Pancreas (tissue), 10 donors: ENCODE data around the gene ZSWIM6. TPM values are rescaled to one million over a fixed set of nuclear protein-coding genes. Genes with fewer than 3 reads are reported as not detected.

ENCODE experiments used
- ATAC-seq, 4 donors: fragments of 200-7000 bp; cut with Tn5 transposase; one replicate each; pipeline versions ENCODE4 v1.8.0 to v1.9.1; 2020; ENCODE audit warnings: mild to moderate bottlenecking in 4 of 4, moderate library complexity in 4 of 4
- DNase-seq, 6 donors: peaks; one replicate each; pipeline ENCODE4 v3.0.0-alpha.2; 2020
- FAIRE-seq: peaks from 2 replicates; lab custom pipeline; 2012; peaks lifted over from hg19 to GRCh38; lab: Jason Lieb, UNC
- H3K27ac ChIP-seq, 4 donors: fragments of 200-600 bp; sonication (generic); 1 replicate in 3 of 4; 2 replicates in 1 of 4; pipeline versions ENCODE4 v1.5.0 to v1.8.0; 2020
- H3K27me3 ChIP-seq, 4 donors: fragments of 200-600 bp; one replicate each; pipeline ENCODE4 v1.8.0; 2021
- H3K36me3 ChIP-seq, 3 donors: fragments of 200-600 bp; sonication (generic) in 1 of 3; one replicate each; pipeline versions ENCODE4 v1.5.0 to v1.8.0; 2020 to 2021
- H3K4me1 ChIP-seq, 3 donors: fragments of 200-600 bp; one replicate each; pipeline ENCODE4 v1.8.0; 2021
- H3K4me3 ChIP-seq, 4 donors: fragments of 200-600 bp; sonication (generic) in 2 of 4; one replicate each; pipeline versions ENCODE4 v1.5.0 to v1.8.0; 2020 to 2021
- H3K9me3 ChIP-seq, 4 donors: fragments of 200-600 bp; one replicate each; pipeline ENCODE4 v1.8.0; 2021
- WGBS, 2 donors: extraction: QIAGEN DNeasy Blood & Tissue Kit; methylation state at CpG; one replicate each; pipeline ENCODE4 v1.1.7; 2013; 5-methylcytosine and 5-hydroxymethylcytosine counted together
- intact Hi-C, 3 donors: fragments of 100-400 bp; cut with DNase I; formaldehyde crosslinking; loops; one replicate each; pipeline versions ENCODE4 v1.11.1 to v1.14.2; 2022
- polyA plus RNA-seq, 2 donors: library from polyadenylated mRNA; stranded (reverse); fragments of 200-250 nt; gene quantifications; one replicate each; pipeline ENCODE4 v1.2.3, GENCODE V29; 2013
- total RNA-seq, 6 donors: library from RNA; stranded (reverse); fragmentation: NEBNext Ultra II Directional in 4 of 6; extraction: Animal tissue kit (Norgen Biotek cat#: 25700) in 4 of 6; gene quantifications; one replicate each; pipeline versions ENCODE4 v1.2.1 to v1.2.4, GENCODE V29; 2021 to 2023
- TF ChIP-seq, protein P1 (sequence below), 4 donors: fragments of 200-600 bp; sonication (generic) in 3 of 4; IDR thresholded peaks; one replicate each; pipeline versions ENCODE4 v1.5.0 to v1.8.0; 2021; ENCODE audit warnings: antibody characterized with exemption in 4 of 4
- donor health status: healthy with polysubstance abuse.
- donor health status: DM: no; HTN: no; CAD: no; lungs with moderate emphysema.
- donor health status: DM: no; HTN: no; CAD: no.
- donor health status: control.
- donor health status: control.
- donor health status: Bipolar disorder and iron deficiency.
- donor health status: DM: yes; HTN: yes; CAD: no.
- donor health status: DM: no; HTN: no; CAD: no.
- donor health status: DM: no; HTN: no; CAD: no.
- donor health status: DM: yes; HTN: yes; CAD: no.

Gene ZSWIM6
- total and polyA plus RNA-seq, 8 donors: 3.6 to 12.9 (median 6.2) TPM

DNA sequence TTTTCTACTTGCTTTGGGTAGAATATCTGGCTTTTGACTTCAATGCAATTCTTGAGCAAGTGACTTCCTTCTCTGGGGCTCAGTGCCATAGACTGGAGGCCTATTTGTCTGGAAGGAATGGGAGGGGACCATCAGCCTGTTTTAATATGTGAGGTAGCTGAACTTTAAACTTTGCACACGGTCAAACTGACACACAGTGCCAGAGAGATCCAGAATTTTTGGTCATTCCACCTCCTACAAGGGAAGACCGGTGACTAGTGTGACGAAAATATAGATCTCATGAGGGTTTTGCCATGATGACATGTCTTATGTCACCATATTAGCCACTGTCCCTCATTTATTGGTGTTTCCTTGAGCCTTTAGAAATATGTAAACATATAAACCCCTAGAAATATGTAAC lies 44.6 kb upstream of the ZSWIM6 start:
- no peaks in the 10 kb centered on the region for H3K36me3 ChIP-seq
- no peaks in the 10 kb centered on the region for H3K9me3 ChIP-seq
- H3K4me1 ChIP-seq: peaks cover 20 to 29% (median 22%) of the 10 kb centered on the region in 3 donors
- no peak for FAIRE-seq
- ATAC-seq: no peak
- TF ChIP-seq, protein P1, sequence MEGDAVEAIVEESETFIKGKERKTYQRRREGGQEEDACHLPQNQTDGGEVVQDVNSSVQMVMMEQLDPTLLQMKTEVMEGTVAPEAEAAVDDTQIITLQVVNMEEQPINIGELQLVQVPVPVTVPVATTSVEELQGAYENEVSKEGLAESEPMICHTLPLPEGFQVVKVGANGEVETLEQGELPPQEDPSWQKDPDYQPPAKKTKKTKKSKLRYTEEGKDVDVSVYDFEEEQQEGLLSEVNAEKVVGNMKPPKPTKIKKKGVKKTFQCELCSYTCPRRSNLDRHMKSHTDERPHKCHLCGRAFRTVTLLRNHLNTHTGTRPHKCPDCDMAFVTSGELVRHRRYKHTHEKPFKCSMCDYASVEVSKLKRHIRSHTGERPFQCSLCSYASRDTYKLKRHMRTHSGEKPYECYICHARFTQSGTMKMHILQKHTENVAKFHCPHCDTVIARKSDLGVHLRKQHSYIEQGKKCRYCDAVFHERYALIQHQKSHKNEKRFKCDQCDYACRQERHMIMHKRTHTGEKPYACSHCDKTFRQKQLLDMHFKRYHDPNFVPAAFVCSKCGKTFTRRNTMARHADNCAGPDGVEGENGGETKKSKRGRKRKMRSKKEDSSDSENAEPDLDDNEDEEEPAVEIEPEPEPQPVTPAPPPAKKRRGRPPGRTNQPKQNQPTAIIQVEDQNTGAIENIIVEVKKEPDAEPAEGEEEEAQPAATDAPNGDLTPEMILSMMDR (IDR thresholded peaks at IDR 0.05): no peak
- no peak overlapping the region for H3K4me3 ChIP-seq
- H3K27ac ChIP-seq: no peak overlapping the region
- no peak for DNase-seq
- intact Hi-C loops: no loop called here
- H3K27me3 ChIP-seq: no peaks in the 10 kb centered on the region
- 83 to 88% methylated on average over 3 of the region's 3 CpGs for WGBS, 2 donors

- Histone ChIP-seq H3K4me1 (peaks cover 26 to 45% (median 39%) of the 10 kb centered on the region in 3 donors), H3K27ac (peak overlapping the region in 3 of 4 donors; percentile 11 to 86 (median 86)), H3K9me3 (no peaks in the 10 kb centered on the region), H3K36me3 (no peaks in the 10 kb centered on the region), H3K27me3 (no peaks in the 10 kb centered on the region), H3K4me3 (no peak overlapping the region)
- TF ChIP-seq, protein P1 (IDR thresholded peaks at IDR 0.05): no peak
- intact Hi-C loops: no loop called here
- WGBS, 2 donors: 90 to 98% methylated on average over 2 of the region's 2 CpGs
- DNase-seq (no peak), FAIRE-seq (no peak), ATAC-seq (no peak)
Measured at GRCh38 chr5:61289241-61289640, 42.8 kb upstream of the ZSWIM6 start.

- peak overlapping the region in 3 of 4 donors; percentile 11 to 86 (median 86) for H3K27ac ChIP-seq
- FAIRE-seq: no peak
- WGBS, 2 donors: 73% methylated on average over 7 of the region's 7 CpGs
- H3K4me3 ChIP-seq: no peak overlapping the region
- no peaks in the 10 kb centered on the region for H3K27me3 ChIP-seq
- no peak for DNase-seq
- H3K9me3 ChIP-seq: no peaks in the 10 kb centered on the region
- peaks cover 26 to 46% (median 39%) of the 10 kb centered on the region in 3 donors for H3K4me1 ChIP-seq
- no peak for ATAC-seq
- TF ChIP-seq, protein P1 (IDR thresholded peaks at IDR 0.05): no peak
- no peaks in the 10 kb centered on the region for H3K36me3 ChIP-seq
- intact Hi-C loops: no loop called here
Measured at GRCh38 chr5:61289669-61290306, 42.3 kb upstream of the ZSWIM6 start.

DNA sequence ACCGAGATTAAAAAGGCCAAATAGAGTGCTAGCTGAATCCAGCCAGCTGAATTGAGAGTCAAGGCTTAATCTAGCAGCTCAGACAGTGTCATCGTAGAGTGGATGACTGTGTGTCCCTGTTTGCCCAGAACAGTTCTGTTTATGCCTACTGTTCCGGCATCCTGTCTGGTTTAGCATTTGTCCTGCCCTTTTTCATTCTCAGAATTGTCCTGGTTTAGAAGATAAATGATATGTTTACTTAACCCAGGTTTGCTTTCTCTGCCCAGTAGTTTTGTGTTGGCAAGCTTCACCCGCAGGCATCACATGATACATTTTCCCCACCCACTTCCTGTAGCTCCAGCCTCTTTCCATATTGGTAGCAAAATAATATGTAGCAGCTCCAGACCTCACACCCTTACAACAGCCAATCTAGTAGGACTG lies 41.3 kb upstream of the ZSWIM6 start:
- WGBS, 2 donors: 9 to 11% methylated on average over 4 of the region's 4 CpGs
- peak; percentile 76 to 87 (median 81) for ATAC-seq
- Histone ChIP-seq H3K4me1 (peaks cover 26 to 46% (median 39%) of the 10 kb centered on the region in 3 donors), H3K27ac (peak overlapping the region; percentile 6 to 86 (median 70)), H3K36me3 (no peaks in the 10 kb centered on the region), H3K4me3 (no peak overlapping the region), H3K9me3 (no peaks in the 10 kb centered on the region), H3K27me3 (no peaks in the 10 kb centered on the region)
- DNase-seq: peak in 4 of 6 donors; percentile 62 to 78 (median 76)
- intact Hi-C loops: no loop called here
- FAIRE-seq: peak; percentile 82
- TF ChIP-seq, protein P1 (IDR thresholded peaks at IDR 0.05): no peak

DNA sequence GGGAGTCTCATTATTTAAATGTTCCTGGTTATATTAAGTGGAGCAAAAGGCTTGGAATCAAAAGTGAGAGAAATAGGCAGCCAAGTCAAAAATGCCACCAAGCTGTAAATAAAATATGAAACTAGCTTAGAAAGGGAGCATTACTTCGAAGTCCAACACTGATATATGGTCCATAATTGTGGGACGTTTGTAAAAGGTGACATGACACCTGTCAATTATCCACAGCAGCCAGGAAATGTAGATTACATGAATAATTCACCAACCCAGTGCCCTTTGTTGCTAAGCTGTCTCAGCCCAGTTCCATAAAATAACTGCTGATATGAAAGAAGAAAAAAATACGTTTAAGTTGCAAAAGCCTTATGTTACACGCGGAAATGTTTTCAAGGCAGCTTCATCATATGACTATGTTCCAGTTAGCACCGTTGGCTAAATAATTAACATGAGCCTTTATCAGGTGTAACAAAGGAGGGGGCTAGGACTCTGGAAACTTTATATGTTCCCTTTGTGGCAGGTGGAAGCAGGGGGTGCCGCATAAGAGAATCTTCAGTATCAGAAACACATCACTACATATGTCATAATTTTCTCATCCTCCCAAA lies 39.9 kb upstream of the ZSWIM6 start:
- 12 to 20% methylated on average over 7 of the region's 7 CpGs for WGBS, 2 donors
- ATAC-seq: peak; percentile 31 to 65 (median 51)
- FAIRE-seq: peak; percentile 13
- intact Hi-C loops: no loop called here
- no peak for DNase-seq
- H3K9me3 ChIP-seq: no peaks in the 10 kb centered on the region
- no peak overlapping the region for H3K4me3 ChIP-seq
- H3K27ac ChIP-seq: peak overlapping the region; percentile 49 to 86 (median 70)
- TF ChIP-seq, protein P1 (IDR thresholded peaks at IDR 0.05): no peak
- H3K36me3 ChIP-seq: no peaks in the 10 kb centered on the region
- peaks cover 26 to 46% (median 39%) of the 10 kb centered on the region in 3 donors for H3K4me1 ChIP-seq
- no peaks in the 10 kb centered on the region for H3K27me3 ChIP-seq
